MCF 10A (cell line): ENCODE results near the gene MAP1LC3B2. TPM values are rescaled to one million over a fixed set of nuclear protein-coding genes. Genes with fewer than 3 reads are reported as not detected.

ENCODE experiments used
- Bru-seq: library from RNA; stranded (reverse); fragments of 400-500 nt; gene quantifications from one replicate; lab custom pipeline; 2021; lab: Mats Ljungman, UMichigan
- BruChase-seq, 2 experiments: library from RNA; stranded (reverse); fragments of 400-500 nt; gene quantifications; one replicate each; lab custom pipeline; 2021; lab: Mats Ljungman, UMichigan
- BruUV-seq: library from RNA; stranded (reverse); fragments of 400-500 nt; replicated peaks from 2 replicates; lab custom pipeline; 2021; lab: Mats Ljungman, UMichigan
- CTCF ChIA-PET: fragments of 300-600 bp; sonication (Branson Sonifier 250); formaldehyde crosslinking; extraction: SDS; loops from one replicate; lab custom pipeline; 2021; ENCODE audit warnings: antibody characterized with exemption, inconsistent platforms; lab: Yijun Ruan, JAX
- POLR2A ChIA-PET: fragments of 300-600, 350-650 bp; sonication (Branson Sonifier 250); formaldehyde crosslinking; extraction: SDS; loops from one replicate; lab custom pipeline; 2020; ENCODE audit warnings: antibody characterized with exemption, inconsistent platforms; lab: Yijun Ruan, JAX
- DNase-seq: peaks from one replicate; pipeline ENCODE4 v3.0.0-alpha.2; 2018; ENCODE audit not compliant: unreplicated experiment
- H3K27ac Mint-ChIP-seq: one replicate; pipeline ENCODE4 v1.8.0; 2022; ENCODE audit warnings: mild to moderate bottlenecking, low read depth, mixed read lengths; ENCODE audit not compliant: unreplicated experiment
- H3K27me3 Mint-ChIP-seq: one replicate; pipeline ENCODE4 v1.8.0; 2022; ENCODE audit warnings: mixed read lengths; ENCODE audit not compliant: insufficient read depth, unreplicated experiment
- H3K36me3 Mint-ChIP-seq: one replicate; pipeline ENCODE4 v1.8.0; 2022; ENCODE audit warnings: mild to moderate bottlenecking, moderate library complexity, mixed read lengths; ENCODE audit not compliant: insufficient read depth, unreplicated experiment
- H3K4me1 Mint-ChIP-seq: one replicate; pipeline ENCODE4 v1.8.0; 2022; ENCODE audit warnings: mixed read lengths; ENCODE audit not compliant: insufficient read depth, unreplicated experiment
- H3K4me3 Mint-ChIP-seq: one replicate; pipeline ENCODE4 v1.8.0; 2022; ENCODE audit warnings: mild to moderate bottlenecking, moderate library complexity, mixed read lengths; ENCODE audit not compliant: unreplicated experiment
- H3K9me3 Mint-ChIP-seq: one replicate; pipeline ENCODE4 v1.8.0; 2022; ENCODE audit warnings: mixed read lengths; ENCODE audit not compliant: unreplicated experiment
- intact Hi-C: fragments of 100-400 bp; cut with micrococcal nuclease; formaldehyde crosslinking; loops from 2 replicates; pipeline ENCODE4 v1.14.1; 2022
- long read RNA-seq: library from polyadenylated mRNA; stranded (forward); transcript quantifications from one replicate; pipeline ENCODE4 v2.0.0, GENCODE V29; 2022
- total RNA-seq: library from RNA; stranded (reverse); gene quantifications from 2 replicates; pipeline ENCODE4 v1.2.3, GENCODE V29; 2022
- TF ChIP-seq, protein P1 (sequence below): fragments of 200-600 bp; IDR thresholded peaks from one replicate; pipeline ENCODE4 v1.8.0; 2022; ENCODE audit warnings: antibody characterized with exemption, mild to moderate bottlenecking; ENCODE audit not compliant: unreplicated experiment

MAP1LC3B2 gene
- total RNA-seq = 3.4 and 5.1 TPM in 2 replicates
- Bru-seq, nascent RNA = not detected
- percentile 27 among the genes with signal in this experiment for BruChase-seq, experiment 1, labeled RNA remaining after a 6-hour chase
- percentile 14 among the genes with signal in this experiment for BruChase-seq, experiment 2, labeled RNA remaining after a 2-hour chase
- long read RNA-seq = 0 reads

DNA sequence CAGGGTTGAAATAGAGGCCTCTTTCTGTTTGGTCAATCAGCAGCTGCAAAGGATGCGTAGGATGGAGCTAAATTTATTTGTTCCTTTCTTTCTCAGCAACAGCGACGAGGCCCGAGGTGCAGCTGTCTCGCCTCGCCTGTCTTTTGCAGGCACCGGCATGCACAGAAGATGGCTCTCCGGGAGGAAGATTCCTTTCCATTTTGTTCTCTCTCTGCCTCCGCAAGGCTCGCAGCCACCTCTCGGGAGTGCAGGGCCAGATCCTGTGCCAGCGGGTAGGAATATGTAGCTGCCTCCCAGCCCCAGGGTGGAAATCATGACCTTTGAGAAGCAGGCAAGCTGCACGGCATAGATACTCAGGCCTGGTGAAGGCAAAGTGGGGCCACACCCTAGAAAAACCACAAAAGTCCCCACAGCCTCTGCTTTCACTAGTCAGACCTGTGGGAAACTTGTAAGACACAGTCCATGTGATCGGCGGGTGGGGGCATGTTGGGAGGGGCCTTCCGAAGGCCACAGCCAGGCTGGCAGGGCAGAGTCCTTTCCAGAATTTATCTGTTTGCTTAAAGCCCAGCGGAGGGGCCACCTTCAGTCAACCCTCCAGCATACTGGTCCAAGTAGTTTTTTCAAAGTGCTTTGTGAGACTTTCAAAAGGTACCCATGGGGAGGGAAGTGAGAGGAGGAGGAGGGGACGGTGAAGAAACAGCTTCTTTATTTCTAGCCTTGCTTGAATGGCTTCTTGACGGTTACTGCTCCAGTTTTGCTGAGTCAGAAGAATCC lies at the start of gene MAP1LC3B2:
Gene MAP1LC3B2, plus strand, starts transcription at position 220 of the 774 bp plus-strand sequence. CDS start 16,562 bp downstream, outside the sequence.
- no peaks in the 10 kb centered on the region for H3K27me3 Mint-ChIP-seq
- BruUV-seq = no TSS peak
- ChIA-PET CTCF (interaction anchor here (0.5 to 1.4 kb wide), 9 partner anchors 13 to 156 kb away, joined by 3 to 6 read pairs (median 3); no protein-coding TSS in a partner anchor), POLR2A (interaction anchor here (0.7 to 2.0 kb wide), 9 partner anchors 10 to 426 kb away, joined by 3 to 13 read pairs (median 4); no protein-coding TSS in a partner anchor)
- DNase-seq = peak; percentile 93
- intact Hi-C loops = loop anchor here (2.0 kb wide), 1 partner anchor 35 kb away; no protein-coding TSS in a partner anchor
- peak within 1 kb of the TSS; percentile 91 for H3K27ac Mint-ChIP-seq
- no peaks in the 10 kb centered on the region for H3K9me3 Mint-ChIP-seq
- TF ChIP-seq, protein P1, sequence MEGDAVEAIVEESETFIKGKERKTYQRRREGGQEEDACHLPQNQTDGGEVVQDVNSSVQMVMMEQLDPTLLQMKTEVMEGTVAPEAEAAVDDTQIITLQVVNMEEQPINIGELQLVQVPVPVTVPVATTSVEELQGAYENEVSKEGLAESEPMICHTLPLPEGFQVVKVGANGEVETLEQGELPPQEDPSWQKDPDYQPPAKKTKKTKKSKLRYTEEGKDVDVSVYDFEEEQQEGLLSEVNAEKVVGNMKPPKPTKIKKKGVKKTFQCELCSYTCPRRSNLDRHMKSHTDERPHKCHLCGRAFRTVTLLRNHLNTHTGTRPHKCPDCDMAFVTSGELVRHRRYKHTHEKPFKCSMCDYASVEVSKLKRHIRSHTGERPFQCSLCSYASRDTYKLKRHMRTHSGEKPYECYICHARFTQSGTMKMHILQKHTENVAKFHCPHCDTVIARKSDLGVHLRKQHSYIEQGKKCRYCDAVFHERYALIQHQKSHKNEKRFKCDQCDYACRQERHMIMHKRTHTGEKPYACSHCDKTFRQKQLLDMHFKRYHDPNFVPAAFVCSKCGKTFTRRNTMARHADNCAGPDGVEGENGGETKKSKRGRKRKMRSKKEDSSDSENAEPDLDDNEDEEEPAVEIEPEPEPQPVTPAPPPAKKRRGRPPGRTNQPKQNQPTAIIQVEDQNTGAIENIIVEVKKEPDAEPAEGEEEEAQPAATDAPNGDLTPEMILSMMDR = no peak
- peaks cover 6% of the 10 kb centered on the region for H3K36me3 Mint-ChIP-seq
- peak within 1 kb of the TSS; percentile 60 for H3K4me3 Mint-ChIP-seq
- H3K4me1 Mint-ChIP-seq = peaks cover 11% of the 10 kb centered on the region

DNA sequence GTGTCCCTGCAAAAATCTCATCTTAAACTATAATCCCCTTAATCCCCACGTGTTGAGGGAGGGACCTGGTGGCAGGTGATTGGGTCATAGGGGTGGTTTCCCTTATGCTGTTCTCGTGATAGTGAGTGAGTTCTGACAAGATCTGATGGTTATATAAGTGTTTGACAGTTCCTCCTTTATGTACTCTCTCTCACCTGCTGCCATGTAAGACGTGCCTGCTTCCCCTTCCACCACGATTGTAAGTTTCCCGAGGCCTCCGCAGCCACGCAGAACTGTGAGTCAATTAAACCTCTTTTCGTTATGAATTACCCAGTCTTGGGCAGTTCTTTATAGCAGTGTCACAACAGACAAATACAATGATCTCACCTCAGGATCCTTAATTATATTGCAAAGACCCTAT lies 45.2 kb upstream of the MAP1LC3B2 start:
- BruUV-seq = no TSS peak

DNA sequence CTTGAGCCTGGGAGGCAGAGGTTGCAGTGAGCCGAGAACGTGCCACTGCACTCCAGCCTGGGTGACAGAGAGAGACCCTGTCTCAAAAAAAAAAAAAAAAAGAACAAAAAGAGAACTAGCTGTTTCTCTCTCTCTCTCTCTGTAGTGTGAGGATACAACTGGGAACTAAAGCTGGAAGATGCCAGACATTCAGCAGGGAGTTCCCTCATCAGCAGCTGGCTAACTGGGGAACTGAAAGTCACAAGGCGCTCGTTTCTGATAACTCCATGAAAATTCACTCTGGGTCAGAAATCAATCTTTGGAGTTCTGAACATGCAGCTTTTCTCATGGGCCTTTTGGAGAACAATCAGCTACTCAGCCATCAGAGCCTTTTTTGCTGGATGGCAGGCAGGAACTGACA lies 43.5 kb upstream of the MAP1LC3B2 start:
- intact Hi-C loops = no loop called here
- H3K9me3 Mint-ChIP-seq = no peaks in the 10 kb centered on the region
- H3K27ac Mint-ChIP-seq = no peak overlapping the region
- H3K36me3 Mint-ChIP-seq = no peaks in the 10 kb centered on the region
- no peaks in the 10 kb centered on the region for H3K27me3 Mint-ChIP-seq
- H3K4me1 Mint-ChIP-seq = peaks cover 2% of the 10 kb centered on the region
- BruUV-seq = no TSS peak
- TF ChIP-seq, protein P1 = no peak
- POLR2A ChIA-PET = interaction anchor here (0.7 kb wide), 1 partner anchor 10 kb away, joined by 3 read pairs; no protein-coding TSS in a partner anchor
- DNase-seq = no peak
- H3K4me3 Mint-ChIP-seq = no peak overlapping the region
- CTCF ChIA-PET = interaction anchor here (1.1 to 1.2 kb wide), 2 partner anchors 89 to 237 kb away, joined by 3 read pairs; no protein-coding TSS in a partner anchor

More for the DNA sequence above, 45.2 kb upstream of the MAP1LC3B2 start:
- CTCF ChIA-PET = no interaction called here
- TF ChIP-seq, protein P1 = no peak
- Mint-ChIP-seq H3K9me3 (no peaks in the 10 kb centered on the region), H3K36me3 (no peaks in the 10 kb centered on the region), H3K4me1 (no peaks in the 10 kb centered on the region), H3K4me3 (no peak overlapping the region), H3K27me3 (no peaks in the 10 kb centered on the region), H3K27ac (no peak overlapping the region)
- DNase-seq = no peak
- POLR2A ChIA-PET = no interaction called here
- intact Hi-C loops = no loop called here

DNA sequence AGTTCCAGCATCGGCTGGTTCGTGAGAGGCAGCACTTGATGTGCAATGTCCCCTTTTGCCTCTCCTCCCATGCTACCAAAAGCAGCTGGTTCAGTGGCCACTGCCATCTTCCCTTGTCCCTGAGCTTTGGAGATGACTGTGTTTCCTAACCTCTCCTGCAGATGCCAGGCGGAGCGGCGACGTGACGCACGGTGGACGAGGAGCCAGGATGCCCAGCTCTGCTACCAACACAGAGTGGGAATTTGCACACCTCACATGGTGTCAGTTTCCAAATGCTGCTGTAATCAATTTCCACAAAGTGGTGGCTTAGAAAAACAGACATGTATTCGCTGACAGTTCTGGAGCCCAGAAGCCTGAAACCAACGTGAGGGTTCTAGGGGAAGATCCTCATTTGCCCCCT lies 42.5 kb upstream of the MAP1LC3B2 start:
- Mint-ChIP-seq H3K36me3 (no peaks in the 10 kb centered on the region), H3K27ac (no peak overlapping the region), H3K4me3 (no peak overlapping the region), H3K4me1 (peaks cover 12% of the 10 kb centered on the region), H3K27me3 (no peaks in the 10 kb centered on the region), H3K9me3 (no peaks in the 10 kb centered on the region)
- intact Hi-C loops = no loop called here
- CTCF ChIA-PET = interaction anchor here (1.1 to 1.2 kb wide), 2 partner anchors 90 to 238 kb away, joined by 3 read pairs; no protein-coding TSS in a partner anchor
- BruUV-seq = no TSS peak
- DNase-seq = no peak
- TF ChIP-seq, protein P1 = no peak
- POLR2A ChIA-PET = interaction anchor here (0.5 kb wide), 1 partner anchor 1635 kb away, joined by 3 read pairs; no protein-coding TSS in a partner anchor
